GM21526 (cell line): ENCODE measurements around the gene ZNF24.
A peak's percentile ranks its signal among the peaks of the same experiment; 100 is the strongest.

Experiments
- ATAC-seq: cut with Tn5 transposase; IDR thresholded peaks from one replicate; pipeline ENCODE4 v1.9.1; 2021; ENCODE audit warnings: moderate library complexity; ENCODE audit not compliant: unreplicated experiment, low FRiP score

The ZNF24 gene

DNA sequence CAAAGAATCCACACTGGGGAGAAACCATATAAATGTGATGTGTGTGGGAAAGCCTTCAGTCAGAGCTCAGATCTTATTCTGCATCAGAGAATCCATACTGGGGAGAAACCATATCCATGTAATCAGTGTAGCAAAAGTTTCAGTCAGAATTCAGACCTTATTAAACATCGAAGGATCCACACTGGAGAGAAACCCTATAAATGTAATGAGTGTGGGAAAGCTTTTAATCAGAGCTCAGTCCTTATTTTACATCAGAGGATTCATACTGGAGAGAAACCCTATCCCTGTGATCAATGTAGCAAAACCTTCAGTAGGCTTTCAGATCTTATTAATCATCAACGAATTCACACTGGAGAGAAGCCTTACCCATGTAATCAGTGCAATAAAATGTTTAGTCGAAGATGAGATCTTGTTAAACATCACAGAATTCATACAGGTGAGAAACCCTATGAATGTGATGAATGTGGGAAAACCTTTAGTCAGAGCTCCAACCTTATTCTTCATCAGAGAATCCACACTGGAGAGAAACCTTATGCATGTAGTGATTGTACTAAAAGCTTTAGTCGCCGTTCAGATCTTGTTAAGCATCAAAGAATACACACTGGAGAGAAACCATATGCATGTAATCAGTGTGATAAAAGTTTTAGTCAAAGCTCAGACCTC is 37.5 kb downstream of the ZNF24 start:
- ATAC-seq = no peak

- no peak for ATAC-seq
These were observed 40.6 kb downstream of the ZNF24 start for GRCh38 chr18:35303610-35304009.

DNA sequence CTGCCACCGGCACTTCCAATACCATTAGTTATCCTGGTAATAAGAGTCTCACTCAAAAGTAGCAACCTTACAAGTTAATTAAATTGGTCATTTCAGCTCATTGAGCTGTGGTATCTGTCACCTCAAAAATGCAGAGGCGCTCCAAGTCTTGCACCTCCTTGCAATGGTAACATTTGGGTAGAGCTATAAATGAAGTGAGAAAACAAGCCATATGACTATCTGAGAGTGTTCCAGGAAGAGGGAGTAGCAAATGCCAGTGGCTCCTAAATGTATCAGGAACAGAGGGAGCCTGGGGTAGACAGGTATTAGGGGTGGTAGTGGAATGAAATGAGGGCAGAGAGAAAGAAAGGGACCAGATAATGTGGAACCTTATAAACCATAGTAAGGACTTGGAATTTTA is 48.2 kb downstream of the ZNF24 start:
- no peak for ATAC-seq

GRCh38 chr18:35291166-35291565 is 53.1 kb downstream of the ZNF24 start:
- ATAC-seq = no peak

DNA sequence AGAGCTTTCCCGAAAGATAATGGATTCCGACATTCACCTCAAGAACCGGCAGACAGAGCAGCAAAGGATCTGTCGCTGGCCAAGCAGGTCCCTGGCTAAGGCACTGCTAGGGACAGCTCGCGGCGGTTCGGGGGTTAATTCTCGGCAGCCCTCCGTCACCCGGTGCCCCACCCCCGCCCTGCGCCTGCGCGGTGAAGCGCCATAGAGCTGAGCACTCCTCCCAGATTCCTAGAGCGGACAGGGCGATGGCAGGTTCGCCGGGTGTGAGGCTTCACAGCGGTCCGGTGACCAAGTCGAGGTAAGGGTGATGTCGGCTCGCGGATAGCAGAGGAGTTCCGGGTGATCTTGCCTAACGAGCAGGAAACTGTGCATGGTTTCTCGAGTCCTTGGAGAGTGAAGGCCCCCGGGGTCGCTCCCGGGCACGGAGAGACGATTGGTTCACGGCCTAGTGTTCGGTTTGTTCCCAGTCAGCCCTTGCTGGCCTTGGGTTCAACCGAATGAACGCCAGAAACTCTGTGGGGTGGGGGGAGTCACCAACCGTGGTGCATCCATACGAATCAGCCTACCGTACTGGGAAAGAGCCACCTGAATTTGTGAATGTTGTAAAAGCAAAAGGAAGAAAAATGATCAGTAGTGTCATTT is 54.0 kb downstream of the ZNF24 start, which contains the start of gene ZSCAN30:
ZSCAN30 (minus strand) TSS at position 136 of the 642 bp plus-strand sequence. CDS start 25,877 bp downstream, outside the sequence.
- peak; percentile 86 for ATAC-seq

DNA sequence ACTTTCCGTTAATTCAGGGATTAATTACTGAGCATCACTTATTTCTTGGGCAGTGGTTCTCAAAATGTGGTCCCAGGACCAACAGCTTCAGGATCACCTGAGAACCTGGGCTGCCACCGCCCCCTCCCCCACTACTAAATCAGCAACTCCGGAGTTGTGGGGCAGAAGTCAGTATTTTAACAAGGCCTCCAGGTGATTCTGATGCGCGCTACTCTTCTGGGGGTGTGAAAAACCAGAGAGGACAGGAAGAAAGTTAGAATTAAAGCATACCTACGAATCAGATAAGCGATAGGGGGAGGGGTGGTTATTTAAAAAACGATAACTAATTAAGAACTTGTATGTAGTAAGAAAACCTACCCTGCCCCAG is 54.5 kb downstream of the ZNF24 start:
- peak; percentile 32 for ATAC-seq

DNA sequence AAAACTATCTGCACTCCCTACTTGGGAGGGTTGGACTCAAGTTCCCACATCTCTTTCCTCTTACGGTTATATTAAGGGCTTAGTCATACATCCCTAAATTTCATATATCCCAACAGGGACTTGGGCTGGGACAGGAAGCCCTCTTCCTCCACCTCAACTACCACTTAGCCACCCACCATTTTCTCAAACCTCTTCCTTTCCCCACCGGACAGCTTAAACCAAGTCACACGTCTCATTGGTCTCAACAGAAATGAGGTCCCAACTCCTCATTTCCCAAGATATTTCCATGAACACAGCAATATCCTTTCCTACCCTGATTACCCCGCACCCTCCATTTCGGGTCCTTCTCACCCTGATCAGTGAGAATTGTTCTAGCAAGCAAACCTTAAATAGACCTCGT is 54.9 kb downstream of the ZNF24 start:
- ATAC-seq = no peak

DNA sequence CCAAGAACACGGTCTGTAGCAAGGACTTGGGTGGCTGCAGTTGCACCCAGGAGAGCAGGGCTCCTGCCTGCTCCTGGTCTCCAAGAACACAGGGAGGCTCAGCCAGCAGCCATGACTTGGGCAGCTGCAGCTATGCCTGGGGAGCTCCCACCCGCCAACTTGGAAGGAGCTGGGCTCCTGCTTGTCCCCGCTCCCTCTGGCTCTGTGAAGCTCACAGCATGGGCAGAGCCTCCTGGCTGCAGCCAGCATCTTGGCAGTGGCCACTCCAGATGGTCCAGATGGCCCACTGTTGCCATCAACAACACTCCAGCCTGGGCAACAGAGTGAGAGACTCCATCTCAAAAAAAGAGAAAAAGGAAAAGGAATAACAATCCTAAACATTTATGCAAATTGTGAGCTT is 59.4 kb downstream of the ZNF24 start:
- no peak for ATAC-seq

DNA sequence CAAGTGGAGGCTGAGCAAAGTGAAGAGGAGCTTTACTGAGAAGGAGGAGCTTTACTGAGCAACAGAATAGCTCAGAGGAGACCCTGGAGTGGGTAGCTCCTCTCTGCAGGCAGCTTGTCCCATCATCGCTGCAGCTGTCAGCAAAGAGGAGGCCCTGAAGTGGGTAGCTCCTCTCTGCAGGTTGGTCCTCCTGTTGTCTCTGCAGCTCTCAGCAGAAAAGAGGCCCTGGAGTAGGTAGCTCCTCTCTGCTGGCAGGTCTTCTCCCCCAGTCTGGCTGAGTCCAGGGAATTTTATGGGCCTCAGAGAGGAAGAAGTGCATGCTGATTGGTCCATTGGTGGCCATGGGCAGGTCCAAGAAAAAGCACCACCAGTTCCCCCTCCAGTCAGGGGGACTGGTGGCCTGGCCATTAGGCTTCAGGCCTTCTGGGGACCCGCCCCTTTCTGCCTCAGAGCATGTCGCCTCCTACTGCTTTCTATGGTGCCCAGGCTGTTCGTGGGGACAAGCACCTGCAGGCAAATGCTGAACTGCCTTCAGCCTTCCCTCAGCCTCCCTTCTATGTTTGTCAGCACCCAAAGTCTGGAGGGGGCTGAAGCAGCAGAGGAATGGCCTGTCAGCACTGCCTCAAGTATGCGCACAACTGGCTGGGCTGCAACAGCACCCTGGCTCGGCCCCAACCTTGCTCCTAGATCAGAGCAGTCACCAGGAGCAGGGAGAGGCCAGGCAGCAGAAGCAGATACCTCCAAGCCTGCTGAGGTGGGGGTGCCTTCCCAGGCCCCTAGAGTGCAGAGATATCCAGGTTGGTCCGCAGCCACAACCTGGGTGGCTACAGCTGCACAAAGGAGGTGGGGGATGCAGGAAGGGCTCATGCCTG is 60.1 kb downstream of the ZNF24 start:
- no peak for ATAC-seq

DNA sequence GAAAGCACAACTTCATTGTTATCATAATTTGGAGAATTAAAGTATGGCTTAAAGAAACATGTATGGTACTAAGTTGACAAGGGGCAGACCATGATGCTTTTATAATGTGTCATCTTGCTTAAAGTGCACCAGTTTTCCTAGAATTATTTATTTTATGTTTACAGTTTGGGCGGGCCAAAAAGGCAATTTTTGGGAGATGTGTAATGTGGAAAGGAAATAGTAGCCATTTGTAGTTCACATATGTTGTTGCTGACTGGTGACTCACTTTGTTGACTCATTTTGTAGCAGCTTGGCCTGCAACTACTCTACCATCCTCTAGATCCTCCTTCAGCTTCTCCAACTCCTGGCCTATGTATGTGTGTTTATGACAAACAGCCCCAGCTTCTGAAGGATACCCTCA is 61.9 kb downstream of the ZNF24 start:
- no peak for ATAC-seq
